HCT116 (cell line): ENCODE data around the gene TICAM1. TPM values are rescaled to one million over a fixed set of nuclear protein-coding genes. Genes with fewer than 3 reads are reported as not detected.
"Not testable (repeated sequence)": the region's sequence is repeated elsewhere in the genome, so short reads cannot be mapped to it uniquely, and the experiment has no call there.

Source experiments
- ATAC-seq: fragments of 200-7000 bp; cut with Tn5 transposase; 2 replicates; pipeline ENCODE4 v1.9.1; 2020; ENCODE audit warnings: mild to moderate bottlenecking, moderate library complexity
- BruUV-seq: library from RNA; stranded (reverse); fragments of 400-500 nt; replicated peaks from 2 replicates; lab custom pipeline; 2021; lab: Mats Ljungman, UMichigan
- CTCF ChIA-PET: fragments of 300-600 bp; sonication (Branson Sonifier 250); formaldehyde crosslinking; loops from one replicate; lab custom pipeline; 2021; ENCODE audit warnings: antibody characterized with exemption; lab: Charles Lee
- POLR2A ChIA-PET: fragments of 300-600, 350-600 bp; sonication (Branson Sonifier 250); formaldehyde crosslinking; loops from one replicate; lab custom pipeline; 2021; ENCODE audit warnings: antibody characterized with exemption; lab: Charles Lee
- RAD21 ChIA-PET, 2 experiments: fragments of 300-600 bp; sonication (Branson Sonifier 250); formaldehyde crosslinking; loops; one replicate each; lab custom pipeline; 2023; ENCODE audit warnings: low total read pairs in 2 of 2; ENCODE audit not compliant: uncharacterized antibody in 2 of 2, unreplicated experiment in 2 of 2, low non-redundant PET in 1 of 2; lab: Charles Lee
- DNase-seq: peaks from one replicate; pipeline ENCODE4 v3.0.0-alpha.2; 2010; ENCODE audit warnings: low read depth, low spot score
- H2AFZ ChIP-seq: fragments of 200-600 bp; shearing (Covaris generic), sonication (generic); 2 replicates; pipeline ENCODE4 v1.6.1; 2017; ENCODE audit warnings: low read depth, mixed run types, mixed read lengths, antibody characterized with exemption, low read length; ENCODE audit not compliant: poor library complexity, severe bottlenecking
- H3K27ac ChIP-seq: 2 replicates; pipeline ENCODE4 v1.5.1; 2012; ENCODE audit warnings: low read depth, low read length
- H3K27me3 ChIP-seq: fragments of 200-600 bp; sonication (generic); 2 replicates; pipeline ENCODE4 v1.6.1; 2016; ENCODE audit warnings: mixed run types, low read length, mixed read lengths; ENCODE audit not compliant: insufficient read depth
- H3K36me3 ChIP-seq, 2 experiments: fragments of 200-500 bp in 1 of 2; fragments of 200-600 bp in 1 of 2; sonication (Bioruptor generic) in 1 of 2; sonication (generic) in 1 of 2; 2 replicates each; pipeline versions ENCODE4 v1.5.1 to v1.6.1; 2014 to 2016; ENCODE audit warnings: low read length in 2 of 2, inconsistent platforms in 1 of 2, mixed read lengths in 1 of 2, mixed run types in 1 of 2; ENCODE audit not compliant: insufficient read depth in 2 of 2, control insufficient read depth in 1 of 2
- H3K4me1 ChIP-seq, 2 experiments: fragments of 200-600 bp in 1 of 2; sonication (generic) in 1 of 2; 2 replicates each; pipeline versions ENCODE4 v1.5.1 to v1.6.1; 2012 to 2017; ENCODE audit warnings: low read length in 2 of 2, inconsistent platforms in 1 of 2, mild to moderate bottlenecking in 1 of 2, mixed read lengths in 1 of 2, mixed run types in 1 of 2, moderate library complexity in 1 of 2; ENCODE audit not compliant: insufficient read depth in 2 of 2, control insufficient read depth in 1 of 2
- H3K4me2 ChIP-seq: fragments of 200-600 bp; sonication (generic); 2 replicates; pipeline ENCODE4 v1.6.1; 2017; ENCODE audit warnings: mixed run types, low read length, mixed read lengths
- H3K4me3 ChIP-seq, 2 experiments: fragments of 200-600 bp in 1 of 2; sonication (generic) in 1 of 2; replicated peaks in 1 of 2; 2 replicates each; pipeline ENCODE4 v1.5.1; 2011 to 2016; ENCODE audit warnings: low read length in 2 of 2, control low read depth in 1 of 2, low read depth in 1 of 2, mild to moderate bottlenecking in 1 of 2, mixed read lengths in 1 of 2, mixed run types in 1 of 2
- H3K79me2 ChIP-seq: fragments of 200-600 bp; sonication (generic); 2 replicates; pipeline ENCODE4 v1.6.1; 2017; ENCODE audit warnings: mild to moderate bottlenecking, mixed run types, low read length, moderate library complexity, mixed read lengths; ENCODE audit not compliant: insufficient read depth
- H3K9ac ChIP-seq: fragments of 200-600 bp; sonication (generic); 2 replicates; pipeline ENCODE4 v1.6.1; 2016; ENCODE audit warnings: low read length, mixed read lengths
- H3K9me2 ChIP-seq: fragments of 200-600 bp; sonication (generic), shearing (Covaris generic); 2 replicates; pipeline ENCODE4 v1.6.1; 2017; ENCODE audit warnings: mixed run types, mild to moderate bottlenecking, moderate library complexity; ENCODE audit not compliant: insufficient read depth
- H3K9me3 ChIP-seq, 2 experiments: fragments of 200-500 bp in 1 of 2; fragments of 200-600 bp in 1 of 2; sonication (Bioruptor generic) in 1 of 2; sonication (generic) in 1 of 2; 2 replicates each; pipeline ENCODE4 v1.6.1; 2014 to 2017; ENCODE audit warnings: low read length in 2 of 2, mixed read lengths in 2 of 2, inconsistent platforms in 1 of 2, low read depth in 1 of 2, mild to moderate bottlenecking in 1 of 2, mixed run types in 1 of 2, moderate library complexity in 1 of 2; ENCODE audit not compliant: control insufficient read depth in 1 of 2, insufficient read depth in 1 of 2
- H4K20me1 ChIP-seq: fragments of 200-600 bp; sonication (generic), shearing (Covaris generic); 2 replicates; pipeline ENCODE4 v1.6.1; 2017; ENCODE audit warnings: mixed run types, mild to moderate bottlenecking, moderate library complexity; ENCODE audit not compliant: insufficient read depth
- CBX3 ChIP-seq: IDR thresholded peaks from 2 replicates; pipeline ENCODE4 v1.6.1; 2012; ENCODE audit warnings: low read depth
- CEBPB ChIP-seq: IDR thresholded peaks from 2 replicates; pipeline ENCODE4 v1.6.1; 2012; ENCODE audit warnings: low read depth
- ELF1 ChIP-seq: IDR thresholded peaks from 2 replicates; pipeline ENCODE4 v1.6.1; 2012; ENCODE audit warnings: low read depth, borderline replicate concordance
- POLR2A ChIP-seq: IDR thresholded peaks from 2 replicates; pipeline ENCODE4 v1.7.0; 2011; ENCODE audit warnings: borderline replicate concordance; ENCODE audit not compliant: insufficient read depth, insufficient read length; ENCODE audit errors: extremely low read depth
- TCF7L2 ChIP-seq: IDR thresholded peaks from 2 replicates; pipeline ENCODE4 v1.7.0; 2011; ENCODE audit warnings: borderline replicate concordance, inconsistent platforms; ENCODE audit not compliant: insufficient read depth, insufficient read length; ENCODE audit errors: extremely low read depth
- intact Hi-C: fragments of 100-400 bp; cut with micrococcal nuclease; formaldehyde crosslinking; loops from 2 replicates; pipeline ENCODE4 v1.10.0; 2022
- total RNA-seq: library from RNA; stranded (reverse); gene quantifications from one replicate; pipeline ENCODE4 v1.2.1, GENCODE V29; 2021; ENCODE audit not compliant: unreplicated experiment
- TF ChIP-seq, protein P1 (sequence below): IDR thresholded peaks from 2 replicates; pipeline ENCODE4 v1.6.1; 2012; ENCODE audit warnings: low read depth

TICAM1 gene
- total RNA-seq, 1 experiment from 2014 or later: 28.7 TPM

DNA sequence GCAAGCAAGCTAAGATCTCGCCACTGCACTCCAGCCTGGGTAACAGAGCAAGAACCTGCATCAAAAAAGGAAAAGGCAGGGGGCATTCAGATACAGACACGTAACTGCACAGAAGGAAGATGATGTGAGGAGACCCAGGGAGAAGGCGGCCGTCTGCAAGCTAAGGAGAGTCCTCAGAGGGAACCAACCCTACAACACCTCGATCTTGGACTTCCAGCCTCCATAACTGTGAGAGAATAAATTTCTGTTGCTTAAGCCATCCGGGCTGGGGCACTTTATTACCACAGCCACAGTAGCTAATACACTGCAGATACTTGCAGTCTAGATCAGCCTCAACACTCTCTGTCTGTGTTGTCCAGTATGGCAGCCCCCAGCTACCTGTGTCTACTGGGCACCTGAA, 7.9 kb downstream of the TICAM1 start (continued):
- TF ChIP-seq, protein P1, sequence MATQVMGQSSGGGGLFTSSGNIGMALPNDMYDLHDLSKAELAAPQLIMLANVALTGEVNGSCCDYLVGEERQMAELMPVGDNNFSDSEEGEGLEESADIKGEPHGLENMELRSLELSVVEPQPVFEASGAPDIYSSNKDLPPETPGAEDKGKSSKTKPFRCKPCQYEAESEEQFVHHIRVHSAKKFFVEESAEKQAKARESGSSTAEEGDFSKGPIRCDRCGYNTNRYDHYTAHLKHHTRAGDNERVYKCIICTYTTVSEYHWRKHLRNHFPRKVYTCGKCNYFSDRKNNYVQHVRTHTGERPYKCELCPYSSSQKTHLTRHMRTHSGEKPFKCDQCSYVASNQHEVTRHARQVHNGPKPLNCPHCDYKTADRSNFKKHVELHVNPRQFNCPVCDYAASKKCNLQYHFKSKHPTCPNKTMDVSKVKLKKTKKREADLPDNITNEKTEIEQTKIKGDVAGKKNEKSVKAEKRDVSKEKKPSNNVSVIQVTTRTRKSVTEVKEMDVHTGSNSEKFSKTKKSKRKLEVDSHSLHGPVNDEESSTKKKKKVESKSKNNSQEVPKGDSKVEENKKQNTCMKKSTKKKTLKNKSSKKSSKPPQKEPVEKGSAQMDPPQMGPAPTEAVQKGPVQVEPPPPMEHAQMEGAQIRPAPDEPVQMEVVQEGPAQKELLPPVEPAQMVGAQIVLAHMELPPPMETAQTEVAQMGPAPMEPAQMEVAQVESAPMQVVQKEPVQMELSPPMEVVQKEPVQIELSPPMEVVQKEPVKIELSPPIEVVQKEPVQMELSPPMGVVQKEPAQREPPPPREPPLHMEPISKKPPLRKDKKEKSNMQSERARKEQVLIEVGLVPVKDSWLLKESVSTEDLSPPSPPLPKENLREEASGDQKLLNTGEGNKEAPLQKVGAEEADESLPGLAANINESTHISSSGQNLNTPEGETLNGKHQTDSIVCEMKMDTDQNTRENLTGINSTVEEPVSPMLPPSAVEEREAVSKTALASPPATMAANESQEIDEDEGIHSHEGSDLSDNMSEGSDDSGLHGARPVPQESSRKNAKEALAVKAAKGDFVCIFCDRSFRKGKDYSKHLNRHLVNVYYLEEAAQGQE: no peak
- no peak for TF ChIP-seq CEBPB
- TF ChIP-seq CBX3: no peak
- no peak for TF ChIP-seq ELF1
- no peak for TF ChIP-seq TCF7L2
- TF ChIP-seq POLR2A: no peak

DNA sequence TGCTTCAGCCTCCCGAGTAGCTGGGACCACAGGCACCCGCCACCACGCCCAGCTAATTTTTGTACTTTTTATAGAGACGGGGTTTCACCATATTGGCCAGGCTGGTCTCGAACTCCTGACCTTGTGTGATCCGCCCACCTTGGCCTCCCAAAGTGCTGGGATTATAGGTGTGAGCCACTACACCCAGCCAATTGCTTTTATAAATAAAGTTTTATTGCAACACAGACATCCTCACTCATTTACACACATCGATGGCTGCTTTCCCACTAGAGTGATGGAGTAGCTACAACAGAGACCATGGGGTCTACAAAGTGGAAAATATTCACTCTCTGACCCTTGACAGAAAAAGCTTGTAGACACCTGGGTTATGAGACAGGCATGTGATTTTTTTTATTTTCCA, 9.2 kb downstream of the TICAM1 start:
- DNase-seq, H3K27ac ChIP-seq, RAD21 ChIA-PET, H4K20me1 ChIP-seq, H3K4me2 ChIP-seq, H3K9me3 ChIP-seq, H3K4me1 ChIP-seq, BruUV-seq, H3K9me2 ChIP-seq, intact Hi-C loops, H3K9ac ChIP-seq, H3K4me3 ChIP-seq, ATAC-seq, POLR2A ChIA-PET, H3K27me3 ChIP-seq, H2AFZ ChIP-seq: not testable (repeated sequence)
- Histone ChIP-seq H3K79me2 (peaks cover 66% of the 10 kb centered on the region), H3K36me3 (peaks cover 0 to 10% of the 10 kb centered on the region in 2 experiments; a peak in 2 of 4 replicates)
- CTCF ChIA-PET: interaction anchor here (1.2 kb wide), 1 partner anchor 29 kb away, joined by 4 read pairs; no protein-coding TSS in a partner anchor
